PFSK-1 (cell line): ENCODE data around the gene SLC10A7.

Source experiments
- FOXP2 ChIP-seq: optimal IDR thresholded peaks from 2 replicates; pipeline ENCODE3; 2011; ENCODE audit warnings: borderline replicate concordance, control low read depth, inconsistent platforms; ENCODE audit not compliant: insufficient read depth; ENCODE audit errors: extremely low read length, extremely low read depth
- POLR2AphosphoS5 ChIP-seq: IDR thresholded peaks from 2 replicates; pipeline ENCODE4 v1.6.1; 2012; ENCODE audit warnings: low read depth, mild to moderate bottlenecking, control low read depth, low read length, moderate library complexity
- REST ChIP-seq, 2 experiments: IDR thresholded peaks; 2 replicates each; pipeline versions ENCODE4 v1.6.1 to v1.8.0; 2011 to 2012; ENCODE audit warnings: low read depth in 2 of 2, low read length in 2 of 2, control low read depth in 1 of 2, inconsistent platforms in 1 of 2, mild to moderate bottlenecking in 1 of 2, moderate library complexity in 1 of 2; ENCODE audit not compliant: insufficient read depth in 1 of 2
- SIN3A ChIP-seq: IDR thresholded peaks from 2 replicates; pipeline ENCODE4 v1.6.1; 2012; ENCODE audit warnings: mild to moderate bottlenecking, low read length, moderate library complexity, borderline replicate concordance; ENCODE audit not compliant: insufficient read depth
- TAF1 ChIP-seq: IDR thresholded peaks from 2 replicates; pipeline ENCODE4 v1.6.1; 2012; ENCODE audit warnings: low read length, control low read depth, borderline replicate concordance; ENCODE audit not compliant: insufficient read depth

The SLC10A7 gene

GRCh38 chr4:146488495-146489174 is 33.1 kb downstream of the SLC10A7 start:
- no peak for TF ChIP-seq POLR2AphosphoS5
- no peak for TF ChIP-seq SIN3A
- no peak for TF ChIP-seq FOXP2
- no peak for TF ChIP-seq REST (IDR thresholded peaks at IDR 0.05; ENCODE audit: insufficient read depth in 1 of 2, low read depth in 2 of 2, low read length in 2 of 2)
- TF ChIP-seq TAF1 = no peak

GRCh38 chr4:146486565-146486964 is 35.2 kb downstream of the SLC10A7 start:
- TF ChIP-seq TAF1 (no peak), FOXP2 (no peak), REST (IDR thresholded peaks at IDR 0.05; ENCODE audit: insufficient read depth in 1 of 2, low read depth in 2 of 2, low read length in 2 of 2) (no peak), SIN3A (no peak), POLR2AphosphoS5 (no peak)

GRCh38 chr4:146485968-146486367 is 35.8 kb downstream of the SLC10A7 start:
- no peak for TF ChIP-seq FOXP2
- TF ChIP-seq POLR2AphosphoS5 = no peak

- TF ChIP-seq TAF1 = no peak
- TF ChIP-seq REST (IDR thresholded peaks at IDR 0.05; ENCODE audit: insufficient read depth in 1 of 2, low read depth in 2 of 2, low read length in 2 of 2) = no peak
- no peak for TF ChIP-seq FOXP2
- no peak for TF ChIP-seq POLR2AphosphoS5
- TF ChIP-seq SIN3A = no peak
Measured at GRCh38 chr4:146482788-146483187, 39.0 kb downstream of the SLC10A7 start.

GRCh38 chr4:146481246-146481645 is 40.5 kb downstream of the SLC10A7 start:
- TF ChIP-seq FOXP2 = no peak

GRCh38 chr4:146478009-146478408 is 43.7 kb downstream of the SLC10A7 start:
- TF ChIP-seq TAF1 = no peak
- no peak for TF ChIP-seq REST (IDR thresholded peaks at IDR 0.05; ENCODE audit: insufficient read depth in 1 of 2, low read depth in 2 of 2, low read length in 2 of 2)
